Measurements from ENCODE around the gene FIGLA. TPM values are rescaled to one million over a fixed set of nuclear protein-coding genes. Genes with fewer than 3 reads are reported as not detected.

Gene FIGLA
- total and polyA plus RNA-seq, 2 donors (not counting 1 experiment from before 2014, with no cell fraction given) = not detected

- H3K9ac ChIP-seq (ENCODE audit: low read length) = no peak overlapping the region
- no peak overlapping the region for H3K4me3 ChIP-seq (ENCODE audit: control extremely low read depth in 1 of 5, extremely low read depth in 1 of 5, insufficient read depth in 1 of 5, low read depth in 2 of 5, low read length in 4 of 5)
- TF ChIP-seq, protein P1, sequence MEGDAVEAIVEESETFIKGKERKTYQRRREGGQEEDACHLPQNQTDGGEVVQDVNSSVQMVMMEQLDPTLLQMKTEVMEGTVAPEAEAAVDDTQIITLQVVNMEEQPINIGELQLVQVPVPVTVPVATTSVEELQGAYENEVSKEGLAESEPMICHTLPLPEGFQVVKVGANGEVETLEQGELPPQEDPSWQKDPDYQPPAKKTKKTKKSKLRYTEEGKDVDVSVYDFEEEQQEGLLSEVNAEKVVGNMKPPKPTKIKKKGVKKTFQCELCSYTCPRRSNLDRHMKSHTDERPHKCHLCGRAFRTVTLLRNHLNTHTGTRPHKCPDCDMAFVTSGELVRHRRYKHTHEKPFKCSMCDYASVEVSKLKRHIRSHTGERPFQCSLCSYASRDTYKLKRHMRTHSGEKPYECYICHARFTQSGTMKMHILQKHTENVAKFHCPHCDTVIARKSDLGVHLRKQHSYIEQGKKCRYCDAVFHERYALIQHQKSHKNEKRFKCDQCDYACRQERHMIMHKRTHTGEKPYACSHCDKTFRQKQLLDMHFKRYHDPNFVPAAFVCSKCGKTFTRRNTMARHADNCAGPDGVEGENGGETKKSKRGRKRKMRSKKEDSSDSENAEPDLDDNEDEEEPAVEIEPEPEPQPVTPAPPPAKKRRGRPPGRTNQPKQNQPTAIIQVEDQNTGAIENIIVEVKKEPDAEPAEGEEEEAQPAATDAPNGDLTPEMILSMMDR (IDR thresholded peaks at IDR 0.05) = no peak
- no peak for TF ChIP-seq EZH2 (IDR thresholded peaks at IDR 0.05; ENCODE audit: borderline replicate concordance, insufficient read depth, low read depth, low read length, poor library complexity, severe bottlenecking)
- ChIA-PET POLR2A (no interaction called here), CTCF (interaction anchor here (1.5 to 1.6 kb wide), 2 partner anchors 13 to 472 kb away, joined by 4 read pairs; no protein-coding TSS in a partner anchor)
- no peaks in the 10 kb centered on the region for H3K36me3 ChIP-seq (replicated peaks in 1 of 2; ENCODE audit: control extremely low read depth in 1 of 2, control insufficient read depth in 1 of 2, extremely low read depth in 1 of 2, insufficient read depth in 2 of 2, low read length in 1 of 2)
- intact Hi-C loops (cut with micrococcal nuclease) = no loop called here
- H3K27ac ChIP-seq (ENCODE audit: low read length in 2 of 2) = no peak overlapping the region
- no CpG with 5 or more reads among the region's 3 CpGs for WGBS (ENCODE audit: insufficient coverage)
- H3K79me2 ChIP-seq (ENCODE audit: control insufficient read depth, insufficient read depth, low read length) = no peaks in the 10 kb centered on the region
- H3K4me1 ChIP-seq (ENCODE audit: control insufficient read depth in 2 of 2, insufficient read depth in 2 of 2, low read length in 2 of 2) = no peaks in the 10 kb centered on the region
- peaks cover 0 to 6% (median 3%) of the 10 kb centered on the region in 3 donors for H3K9me3 ChIP-seq (ENCODE audit: control extremely low read depth in 1 of 3, control insufficient read depth in 2 of 3, insufficient read depth in 1 of 3, low read length in 2 of 3)
- H3K27me3 ChIP-seq (replicated peaks in 1 of 4; ENCODE audit: control extremely low read depth in 1 of 4, control insufficient read depth in 3 of 4, insufficient read depth in 4 of 4, low read length in 3 of 4) = peaks cover 0 to 43% (median 23%) of the 10 kb centered on the region in 4 experiments
- ATAC-seq (ENCODE audit: low read depth) (no peak), DNase-seq (no peak)
- Mint-ChIP-seq H3K4me3 (no peak overlapping the region), H3K4me1 (no peaks in the 10 kb centered on the region), H3K9me3 (ENCODE audit: insufficient read depth) (peaks cover 9% of the 10 kb centered on the region), H3K27ac (no peak overlapping the region), H3K27me3 (peaks cover 65% of the 10 kb centered on the region)
- H3K4me2 ChIP-seq (replicated peaks; ENCODE audit: low read depth, low read length, poor library complexity, severe bottlenecking) = no peak overlapping the region
- no peak overlapping the region for H2AFZ ChIP-seq (ENCODE audit: insufficient read depth, low read depth, low read length, poor library complexity, severe bottlenecking)
- no peaks in the 10 kb centered on the region for H4K20me1 ChIP-seq (ENCODE audit: control insufficient read depth, insufficient read depth, low read length, poor library complexity, severe bottlenecking)
Observed at GRCh38 chr2:70776266-70776665, 14.2 kb downstream of the FIGLA start.

- ChIA-PET CTCF (interaction anchor here (0.7 to 1.5 kb wide), 2 partner anchors 10 to 471 kb away, joined by 4 to 5 read pairs; no protein-coding TSS in a partner anchor), POLR2A (no interaction called here)
- Histone ChIP-seq H3K36me3 (replicated peaks in 1 of 2; ENCODE audit: control extremely low read depth in 1 of 2, control insufficient read depth in 1 of 2, extremely low read depth in 1 of 2, insufficient read depth in 2 of 2, low read length in 1 of 2) (no peaks in the 10 kb centered on the region), H3K4me3 (ENCODE audit: control extremely low read depth in 1 of 5, extremely low read depth in 1 of 5, insufficient read depth in 1 of 5, low read depth in 2 of 5, low read length in 4 of 5) (no peak overlapping the region), H3K27me3 (replicated peaks in 1 of 4; ENCODE audit: control extremely low read depth in 1 of 4, control insufficient read depth in 3 of 4, insufficient read depth in 4 of 4, low read length in 3 of 4) (peaks cover 0 to 46% (median 23%) of the 10 kb centered on the region in 4 experiments), H3K9me3 (ENCODE audit: control extremely low read depth in 1 of 3, control insufficient read depth in 2 of 3, insufficient read depth in 1 of 3, low read length in 2 of 3) (peaks cover 0 to 6% (median 3%) of the 10 kb centered on the region in 3 donors), H3K79me2 (ENCODE audit: control insufficient read depth, insufficient read depth, low read length) (no peaks in the 10 kb centered on the region), H3K9ac (ENCODE audit: low read length) (no peak overlapping the region), H3K27ac (ENCODE audit: low read length in 2 of 2) (no peak overlapping the region), H3K4me1 (ENCODE audit: control insufficient read depth in 2 of 2, insufficient read depth in 2 of 2, low read length in 2 of 2) (no peaks in the 10 kb centered on the region), H3K4me2 (replicated peaks; ENCODE audit: low read depth, low read length, poor library complexity, severe bottlenecking) (no peak overlapping the region), H2AFZ (ENCODE audit: insufficient read depth, low read depth, low read length, poor library complexity, severe bottlenecking) (no peak overlapping the region), H4K20me1 (ENCODE audit: control insufficient read depth, insufficient read depth, low read length, poor library complexity, severe bottlenecking) (no peaks in the 10 kb centered on the region)
- DNase-seq (no peak), ATAC-seq (ENCODE audit: low read depth) (no peak)
- H3K27me3 Mint-ChIP-seq = peaks cover 55% of the 10 kb centered on the region
- no peak overlapping the region for H3K27ac Mint-ChIP-seq
- H3K4me1 Mint-ChIP-seq = no peaks in the 10 kb centered on the region
- intact Hi-C loops (cut with micrococcal nuclease) = no loop called here
- no CpG with 5 or more reads among the region's 2 CpGs for WGBS (ENCODE audit: insufficient coverage)
- H3K9me3 Mint-ChIP-seq (ENCODE audit: insufficient read depth) = peaks cover 9% of the 10 kb centered on the region
- no peak overlapping the region for H3K4me3 Mint-ChIP-seq
- TF ChIP-seq, protein P1 (IDR thresholded peaks at IDR 0.05) = no peak
- no peak for TF ChIP-seq EZH2 (IDR thresholded peaks at IDR 0.05; ENCODE audit: borderline replicate concordance, insufficient read depth, low read depth, low read length, poor library complexity, severe bottlenecking)
Observed at GRCh38 chr2:70775141-70775540, 15.3 kb downstream of the FIGLA start.

All from B cell (primary cell).